Measurements from ENCODE around the gene KRTAP17-1.

DNA sequence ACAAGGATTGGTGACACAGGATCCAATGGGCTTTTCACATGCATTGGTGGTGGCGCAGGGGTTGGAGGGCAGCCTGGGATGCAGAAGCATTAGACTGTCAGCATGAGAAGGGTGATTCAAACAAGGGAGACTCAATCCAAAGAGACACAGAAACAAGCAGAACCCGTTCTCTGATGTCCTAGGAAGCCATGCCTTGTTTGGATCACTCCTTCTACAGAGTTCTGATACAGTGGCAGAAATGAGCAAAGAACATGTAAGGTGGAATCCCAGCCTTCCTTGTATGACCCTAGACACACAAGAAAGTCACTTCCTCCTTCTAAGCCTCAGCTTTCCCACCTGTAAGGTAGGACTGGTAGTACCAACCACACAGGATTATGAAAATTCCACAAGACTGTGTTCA, 48.4 kb upstream of the KRTAP17-1 start:
- no peak for TF ChIP-seq CTCF (IDR thresholded peaks at IDR 0.05)
- no peak for TF ChIP-seq RAD21 (IDR thresholded peaks at IDR 0.05; ENCODE audit: low read length)
- TF ChIP-seq TAF1 (IDR thresholded peaks at IDR 0.05; ENCODE audit: borderline replicate concordance, low read depth, low read length), result no peak
- TF ChIP-seq GATA2 (CRISPR knock-in tag; IDR thresholded peaks at IDR 0.05), result no peak
- TF ChIP-seq POLR2AphosphoS5 (IDR thresholded peaks at IDR 0.05; ENCODE audit: low read depth, low read length), result no peak
- TF ChIP-seq FOSL2 (IDR thresholded peaks at IDR 0.05; ENCODE audit: borderline replicate concordance, low read depth), result no peak
- no peak for TF ChIP-seq REST (IDR thresholded peaks at IDR 0.05; ENCODE audit: low read depth, low read length)
- no peak for TF ChIP-seq JUND (IDR thresholded peaks at IDR 0.05)
- TF ChIP-seq, protein P1, sequence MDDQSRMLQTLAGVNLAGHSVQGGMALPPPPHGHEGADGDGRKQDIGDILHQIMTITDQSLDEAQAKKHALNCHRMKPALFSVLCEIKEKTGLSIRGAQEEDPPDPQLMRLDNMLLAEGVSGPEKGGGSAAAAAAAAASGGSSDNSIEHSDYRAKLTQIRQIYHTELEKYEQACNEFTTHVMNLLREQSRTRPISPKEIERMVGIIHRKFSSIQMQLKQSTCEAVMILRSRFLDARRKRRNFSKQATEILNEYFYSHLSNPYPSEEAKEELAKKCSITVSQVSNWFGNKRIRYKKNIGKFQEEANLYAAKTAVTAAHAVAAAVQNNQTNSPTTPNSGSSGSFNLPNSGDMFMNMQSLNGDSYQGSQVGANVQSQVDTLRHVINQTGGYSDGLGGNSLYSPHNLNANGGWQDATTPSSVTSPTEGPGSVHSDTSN (IDR thresholded peaks at IDR 0.05), result no peak
- no peak for TF ChIP-seq ZBTB33 (IDR thresholded peaks at IDR 0.05; ENCODE audit: borderline replicate concordance, low read depth)
- TF ChIP-seq SIN3A (IDR thresholded peaks at IDR 0.05; ENCODE audit: borderline replicate concordance, low read depth, low read length), result no peak
- TF ChIP-seq MAX (IDR thresholded peaks at IDR 0.05; ENCODE audit: low read depth), result no peak

Measured in SK-N-SH (cell line).